ENCODE measurements around the gene TGM2.
A peak's percentile ranks its signal among the peaks of the same experiment; 100 is the strongest.

TGM2 gene

GRCh38 chr20:38131588-38132121 is 33.4 kb downstream of the TGM2 start:
- no peak for DNase-seq (ENCODE audit: low spot score)

GRCh38 chr20:38130687-38131587 is 34.1 kb downstream of the TGM2 start:
- no peak for DNase-seq (ENCODE audit: low spot score)

GRCh38 chr20:38129893-38130609 is 35.0 kb downstream of the TGM2 start:
- DNase-seq (ENCODE audit: low spot score) = no peak

GRCh38 chr20:38129248-38129865 is 35.7 kb downstream of the TGM2 start:
- no peak for DNase-seq (ENCODE audit: low spot score)

- no peak for DNase-seq (ENCODE audit: low spot score)
Observed at GRCh38 chr20:38128691-38129090, 36.4 kb downstream of the TGM2 start.

- DNase-seq (ENCODE audit: low spot score) = no peak
Observed at GRCh38 chr20:38127920-38128528, 37.0 kb downstream of the TGM2 start.

- peak; percentile 29 for DNase-seq (ENCODE audit: low spot score)
Observed at GRCh38 chr20:38126932-38127621, 38.0 kb downstream of the TGM2 start.

GRCh38 chr20:38126146-38126921 is 38.7 kb downstream of the TGM2 start:
- DNase-seq (ENCODE audit: low spot score) = no peak

GRCh38 chr20:38125157-38126056 is 39.7 kb downstream of the TGM2 start:
- DNase-seq (ENCODE audit: low spot score) = no peak

GRCh38 chr20:38123021-38123587 is 42.0 kb downstream of the TGM2 start:
- no peak for DNase-seq (ENCODE audit: low spot score)

GRCh38 chr20:38121741-38122140 is 43.3 kb downstream of the TGM2 start:
- no peak for DNase-seq (ENCODE audit: low spot score)

- no peak for DNase-seq (ENCODE audit: low spot score)
Observed at GRCh38 chr20:38120625-38120988, 44.5 kb downstream of the TGM2 start.

- no peak for DNase-seq (ENCODE audit: low spot score)
Observed at GRCh38 chr20:38119446-38119845, 45.6 kb downstream of the TGM2 start.

- no peak for DNase-seq (ENCODE audit: low spot score)
Observed at GRCh38 chr20:38117635-38118034, 47.4 kb downstream of the TGM2 start.

GRCh38 chr20:38117205-38117604 is 47.9 kb downstream of the TGM2 start:
- DNase-seq (ENCODE audit: low spot score) = no peak

- DNase-seq (ENCODE audit: low spot score) = no peak
Observed at GRCh38 chr20:38116409-38117165, 48.5 kb downstream of the TGM2 start.

GRCh38 chr20:38115896-38116295 is 49.2 kb downstream of the TGM2 start:
- no peak for DNase-seq (ENCODE audit: low spot score)

- DNase-seq (ENCODE audit: low spot score) = no peak
Observed at GRCh38 chr20:38115205-38115604, 49.9 kb downstream of the TGM2 start.

GRCh38 chr20:38114353-38114791 is 50.7 kb downstream of the TGM2 start:
- DNase-seq (ENCODE audit: low spot score) = peak; percentile 31
